Measurements from ENCODE around the gene DGKI. TPM values are rescaled to one million over a fixed set of nuclear protein-coding genes. Genes with fewer than 3 reads are reported as not detected.

DGKI gene
- total and polyA plus RNA-seq, 2 donors (not counting 1 experiment from before 2014, with no cell fraction given), result not detected

GRCh38 chr7:137403353-137403695 is 443.4 kb downstream of the DGKI start:
- Histone ChIP-seq H3K27ac (ENCODE audit: low read length in 2 of 2) (no peak overlapping the region), H3K27me3 (replicated peaks in 1 of 4; ENCODE audit: control extremely low read depth in 1 of 4, control insufficient read depth in 3 of 4, insufficient read depth in 4 of 4, low read length in 3 of 4) (no peaks in the 10 kb centered on the region), H3K79me2 (ENCODE audit: control insufficient read depth, insufficient read depth, low read length) (no peaks in the 10 kb centered on the region), H3K4me1 (ENCODE audit: control insufficient read depth in 2 of 2, insufficient read depth in 2 of 2, low read length in 2 of 2) (no peaks in the 10 kb centered on the region), H3K4me2 (replicated peaks; ENCODE audit: low read depth, low read length, poor library complexity, severe bottlenecking) (no peak overlapping the region), H3K9ac (ENCODE audit: low read length) (no peak overlapping the region), H3K36me3 (replicated peaks in 1 of 2; ENCODE audit: control extremely low read depth in 1 of 2, control insufficient read depth in 1 of 2, extremely low read depth in 1 of 2, insufficient read depth in 2 of 2, low read length in 1 of 2) (no peaks in the 10 kb centered on the region), H4K20me1 (ENCODE audit: control insufficient read depth, insufficient read depth, low read length, poor library complexity, severe bottlenecking) (no peaks in the 10 kb centered on the region), H2AFZ (ENCODE audit: insufficient read depth, low read depth, low read length, poor library complexity, severe bottlenecking) (no peak overlapping the region), H3K9me3 (ENCODE audit: control extremely low read depth in 1 of 3, control insufficient read depth in 2 of 3, insufficient read depth in 1 of 3, low read length in 2 of 3) (no peaks in the 10 kb centered on the region), H3K4me3 (ENCODE audit: control extremely low read depth in 1 of 5, extremely low read depth in 1 of 5, insufficient read depth in 1 of 5, low read depth in 2 of 5, low read length in 4 of 5) (no peak overlapping the region)
- Mint-ChIP-seq H3K4me1 (no peaks in the 10 kb centered on the region), H3K27ac (no peak overlapping the region), H3K27me3 (no peaks in the 10 kb centered on the region), H3K4me3 (no peak overlapping the region), H3K9me3 (ENCODE audit: insufficient read depth) (no peaks in the 10 kb centered on the region)
- TF ChIP-seq CTCF (IDR thresholded peaks at IDR 0.05) (no peak), EZH2 (IDR thresholded peaks at IDR 0.05; ENCODE audit: borderline replicate concordance, insufficient read depth, low read depth, low read length, poor library complexity, severe bottlenecking) (no peak)
- no peak for DNase-seq
- intact Hi-C loops (cut with micrococcal nuclease), result no loop called here
- ChIA-PET POLR2A (no interaction called here), CTCF (no interaction called here)
- no peak for ATAC-seq (ENCODE audit: low read depth)
- 89% methylated on average over 1 of the region's 2 CpGs for WGBS (ENCODE audit: insufficient coverage)

DNA sequence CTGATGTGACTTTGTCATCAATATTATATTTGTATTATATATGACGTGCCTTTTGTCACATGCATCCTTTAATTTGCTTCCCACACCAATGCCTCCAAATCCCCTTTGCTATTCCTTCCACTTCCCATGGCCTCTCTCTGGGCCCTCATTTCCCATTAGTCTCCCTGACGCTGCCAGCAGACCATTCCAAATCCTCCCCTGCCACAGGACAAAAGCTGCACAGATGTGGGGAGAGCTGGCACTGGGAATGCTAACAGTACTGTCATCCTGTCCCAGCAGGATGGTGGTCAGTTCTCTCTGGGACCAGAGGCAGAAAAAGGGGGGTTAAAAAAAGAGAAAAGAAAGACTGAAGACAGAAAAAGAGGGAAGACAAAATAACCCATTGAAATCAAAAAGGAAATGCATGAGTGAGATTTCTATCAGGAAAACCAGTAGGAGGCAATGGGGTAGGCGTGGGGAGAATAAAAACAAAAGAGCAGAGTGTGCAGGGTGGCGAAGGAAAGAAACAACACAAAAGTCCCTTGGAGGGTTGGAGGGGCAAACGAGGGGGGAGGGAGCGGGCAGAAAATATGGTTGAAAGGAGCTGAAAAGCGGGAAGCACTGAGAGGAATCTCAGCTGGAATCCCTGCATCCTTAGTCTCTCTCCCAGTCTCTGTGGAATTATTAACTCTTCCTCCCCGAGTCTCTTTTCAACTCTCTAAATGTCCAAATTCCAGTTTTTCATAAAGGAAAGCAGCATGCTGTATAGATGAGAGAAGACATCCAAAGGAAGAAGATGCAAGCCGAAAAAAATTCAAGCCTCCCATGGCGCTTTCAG is 444.0 kb downstream of the DGKI start:
- intact Hi-C loops (cut with micrococcal nuclease), result no loop called here
- ATAC-seq (ENCODE audit: low read depth) (no peak), DNase-seq (no peak)
- no peaks in the 10 kb centered on the region for H3K36me3 ChIP-seq (replicated peaks in 1 of 2; ENCODE audit: control extremely low read depth in 1 of 2, control insufficient read depth in 1 of 2, extremely low read depth in 1 of 2, insufficient read depth in 2 of 2, low read length in 1 of 2)
- H3K27ac ChIP-seq (ENCODE audit: low read length in 2 of 2), result no peak overlapping the region
- no peaks in the 10 kb centered on the region for H3K27me3 ChIP-seq (replicated peaks in 1 of 4; ENCODE audit: control extremely low read depth in 1 of 4, control insufficient read depth in 3 of 4, insufficient read depth in 4 of 4, low read length in 3 of 4)
- POLR2A ChIA-PET, result no interaction called here
- 52% methylated on average over 4 of the region's 10 CpGs for WGBS (ENCODE audit: insufficient coverage)
- CTCF ChIA-PET, result no interaction called here
- H3K4me1 ChIP-seq (ENCODE audit: control insufficient read depth in 2 of 2, insufficient read depth in 2 of 2, low read length in 2 of 2), result no peaks in the 10 kb centered on the region
- H4K20me1 ChIP-seq (ENCODE audit: control insufficient read depth, insufficient read depth, low read length, poor library complexity, severe bottlenecking), result no peaks in the 10 kb centered on the region
- H3K9me3 ChIP-seq (ENCODE audit: control extremely low read depth in 1 of 3, control insufficient read depth in 2 of 3, insufficient read depth in 1 of 3, low read length in 2 of 3), result no peaks in the 10 kb centered on the region
- Mint-ChIP-seq H3K27me3 (no peaks in the 10 kb centered on the region), H3K4me3 (no peak overlapping the region), H3K27ac (no peak overlapping the region), H3K4me1 (no peaks in the 10 kb centered on the region), H3K9me3 (ENCODE audit: insufficient read depth) (no peaks in the 10 kb centered on the region)
- H3K9ac ChIP-seq (ENCODE audit: low read length), result no peak overlapping the region
- no peak overlapping the region for H2AFZ ChIP-seq (ENCODE audit: insufficient read depth, low read depth, low read length, poor library complexity, severe bottlenecking)
- no peak overlapping the region for H3K4me2 ChIP-seq (replicated peaks; ENCODE audit: low read depth, low read length, poor library complexity, severe bottlenecking)
- TF ChIP-seq EZH2 (IDR thresholded peaks at IDR 0.05; ENCODE audit: borderline replicate concordance, insufficient read depth, low read depth, low read length, poor library complexity, severe bottlenecking) (no peak), CTCF (IDR thresholded peaks at IDR 0.05) (no peak)
- no peak overlapping the region for H3K4me3 ChIP-seq (ENCODE audit: control extremely low read depth in 1 of 5, extremely low read depth in 1 of 5, insufficient read depth in 1 of 5, low read depth in 2 of 5, low read length in 4 of 5)
- no peaks in the 10 kb centered on the region for H3K79me2 ChIP-seq (ENCODE audit: control insufficient read depth, insufficient read depth, low read length)

All from B cell (primary cell).